ENCODE measurements around the gene FAM162B.
"Not testable (repeated sequence)": the region's sequence is repeated elsewhere in the genome, so short reads cannot be mapped to it uniquely, and the experiment has no call there.

FAM162B gene

GRCh38 chr6:116730513-116730912, 35.0 kb downstream of the FAM162B start:
- in situ Hi-C loops (cut with MboI; ENCODE audit: low sequenced_read_pairs) = no loop called here

GRCh38 chr6:116726947-116727346, 38.6 kb downstream of the FAM162B start:
- in situ Hi-C loops (cut with MboI; ENCODE audit: low sequenced_read_pairs) = no loop called here

GRCh38 chr6:116714761-116715160, 50.8 kb downstream of the FAM162B start:
- in situ Hi-C loops (cut with MboI; ENCODE audit: low sequenced_read_pairs) = no loop called here

GRCh38 chr6:116714296-116714695, 51.2 kb downstream of the FAM162B start:
- in situ Hi-C loops (cut with MboI; ENCODE audit: low sequenced_read_pairs) = no loop called here

GRCh38 chr6:116705917-116706316, 59.6 kb downstream of the FAM162B start:
- in situ Hi-C loops (cut with MboI; ENCODE audit: low sequenced_read_pairs) = no loop called here

- in situ Hi-C loops (cut with MboI; ENCODE audit: low sequenced_read_pairs) = not testable (repeated sequence)
Measured at GRCh38 chr6:116703888-116704287, 61.6 kb downstream of the FAM162B start.
